ENCODE measurements around the gene AP2A1.

The AP2A1 gene

GRCh38 chr19:49792829-49793560 lies 26.2 kb downstream of the AP2A1 start:
- Histone ChIP-seq H3K9ac (ENCODE audit: insufficient read length) (no peak overlapping the region), H3K4me3 (no peak overlapping the region), H3K9me3 (ENCODE audit: low read depth, low read length) (no peaks in the 10 kb centered on the region), H3K27ac (no peak overlapping the region), H3K36me3 (ENCODE audit: insufficient read depth, low read length) (peaks cover 26% of the 10 kb centered on the region; the same call in 1 of the 2 replicates)
- TF ChIP-seq POLR2AphosphoS5 (IDR thresholded peaks at IDR 0.05; ENCODE audit: borderline replicate concordance, low read depth, low read length) (no peak), EZH2 (IDR thresholded peaks at IDR 0.05) (no peak)
- no peak for DNase-seq (ENCODE audit: low read depth, low spot score)

DNA sequence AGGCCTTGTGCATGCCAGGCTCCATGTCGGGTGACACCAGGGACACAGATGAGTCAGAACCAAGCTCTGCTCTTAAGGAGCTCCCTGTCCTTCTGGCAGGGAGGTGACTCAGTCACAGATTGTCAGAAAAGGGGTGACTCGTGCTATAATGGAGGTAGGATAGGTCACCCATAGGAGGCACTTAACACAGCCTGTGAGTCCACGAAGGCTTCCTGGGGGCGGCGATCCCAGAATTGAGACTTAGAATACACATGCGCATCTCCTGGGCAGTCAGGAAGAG lies 26.7 kb downstream of the AP2A1 start:
- Histone ChIP-seq H3K9me3 (ENCODE audit: low read depth, low read length) (no peaks in the 10 kb centered on the region), H3K9ac (ENCODE audit: insufficient read length) (no peak overlapping the region), H3K4me3 (no peak overlapping the region), H3K27ac (no peak overlapping the region), H3K36me3 (ENCODE audit: insufficient read depth, low read length) (peaks cover 27% of the 10 kb centered on the region; the same call in 1 of the 2 replicates)
- no peak for DNase-seq (ENCODE audit: low read depth, low spot score)
- no peak for TF ChIP-seq FOXP2 (optimal IDR thresholded peaks at IDR 0.05; ENCODE audit: control extremely low read depth, extremely low read length, insufficient read depth)
- TF ChIP-seq EZH2 (IDR thresholded peaks at IDR 0.05), result no peak

GRCh38 chr19:49795615-49796014 lies 28.8 kb downstream of the AP2A1 start:
- TF ChIP-seq FOXP2 (optimal IDR thresholded peaks at IDR 0.05; ENCODE audit: control extremely low read depth, extremely low read length, insufficient read depth) (no peak), EZH2 (IDR thresholded peaks at IDR 0.05) (no peak), POLR2AphosphoS5 (IDR thresholded peaks at IDR 0.05; ENCODE audit: borderline replicate concordance, low read depth, low read length) (no peak)
- Histone ChIP-seq H3K27ac (no peak overlapping the region), H3K36me3 (ENCODE audit: insufficient read depth, low read length) (peaks cover 37% of the 10 kb centered on the region; the same call in 1 of the 2 replicates), H3K4me3 (no peak overlapping the region), H3K9ac (ENCODE audit: insufficient read length) (no peak overlapping the region), H3K9me3 (ENCODE audit: low read depth, low read length) (no peaks in the 10 kb centered on the region)
- no peak for DNase-seq (ENCODE audit: low read depth, low spot score)

GRCh38 chr19:49798574-49798973 lies 31.8 kb downstream of the AP2A1 start:
- TF ChIP-seq FOXP2 (optimal IDR thresholded peaks at IDR 0.05; ENCODE audit: control extremely low read depth, extremely low read length, insufficient read depth) (no peak), EZH2 (IDR thresholded peaks at IDR 0.05) (no peak), POLR2AphosphoS5 (IDR thresholded peaks at IDR 0.05; ENCODE audit: borderline replicate concordance, low read depth, low read length) (no peak)
- Histone ChIP-seq H3K27ac (no peak overlapping the region), H3K36me3 (ENCODE audit: insufficient read depth, low read length) (peaks cover 38% of the 10 kb centered on the region; the same call in 1 of the 2 replicates), H3K9me3 (ENCODE audit: low read depth, low read length) (no peaks in the 10 kb centered on the region), H3K9ac (ENCODE audit: insufficient read length) (no peak overlapping the region), H3K4me3 (no peak overlapping the region)
- DNase-seq (ENCODE audit: low read depth, low spot score), result no peak

DNA sequence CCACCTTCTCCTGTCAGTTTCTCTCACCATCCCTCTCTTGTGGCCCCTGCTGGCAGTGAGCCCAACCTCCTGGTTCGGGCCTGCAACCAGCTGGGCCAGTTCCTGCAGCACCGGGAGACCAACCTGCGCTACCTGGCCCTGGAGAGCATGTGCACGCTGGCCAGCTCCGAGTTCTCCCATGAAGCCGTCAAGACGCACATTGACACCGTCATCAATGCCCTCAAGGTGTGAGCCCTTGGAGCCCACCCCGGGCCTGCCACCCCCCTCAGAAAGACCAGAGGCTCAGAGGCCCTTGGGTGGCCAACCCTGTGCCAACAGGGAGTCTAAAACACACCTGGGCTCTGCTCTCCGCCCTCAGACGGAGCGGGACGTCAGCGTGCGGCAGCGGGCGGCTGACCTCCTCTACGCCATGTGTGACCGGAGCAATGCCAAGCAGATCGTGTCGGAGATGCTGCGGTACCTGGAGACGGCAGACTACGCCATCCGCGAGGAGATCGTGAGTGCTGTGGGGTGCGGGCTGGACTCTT lies 32.5 kb downstream of the AP2A1 start:
- no peaks in the 10 kb centered on the region for H3K9me3 ChIP-seq (ENCODE audit: low read depth, low read length)
- DNase-seq (ENCODE audit: low read depth, low spot score), result no peak
- H3K9ac ChIP-seq (ENCODE audit: insufficient read length), result no peak overlapping the region
- H3K27ac ChIP-seq, result no peak overlapping the region
- TF ChIP-seq EZH2 (IDR thresholded peaks at IDR 0.05) (no peak), FOXP2 (optimal IDR thresholded peaks at IDR 0.05; ENCODE audit: control extremely low read depth, extremely low read length, insufficient read depth) (no peak), POLR2AphosphoS5 (IDR thresholded peaks at IDR 0.05; ENCODE audit: borderline replicate concordance, low read depth, low read length) (no peak)
- no peak overlapping the region for H3K4me3 ChIP-seq
- peaks cover 39% of the 10 kb centered on the region; the same call in 1 of the 2 replicates for H3K36me3 ChIP-seq (ENCODE audit: insufficient read depth, low read length)

DNA sequence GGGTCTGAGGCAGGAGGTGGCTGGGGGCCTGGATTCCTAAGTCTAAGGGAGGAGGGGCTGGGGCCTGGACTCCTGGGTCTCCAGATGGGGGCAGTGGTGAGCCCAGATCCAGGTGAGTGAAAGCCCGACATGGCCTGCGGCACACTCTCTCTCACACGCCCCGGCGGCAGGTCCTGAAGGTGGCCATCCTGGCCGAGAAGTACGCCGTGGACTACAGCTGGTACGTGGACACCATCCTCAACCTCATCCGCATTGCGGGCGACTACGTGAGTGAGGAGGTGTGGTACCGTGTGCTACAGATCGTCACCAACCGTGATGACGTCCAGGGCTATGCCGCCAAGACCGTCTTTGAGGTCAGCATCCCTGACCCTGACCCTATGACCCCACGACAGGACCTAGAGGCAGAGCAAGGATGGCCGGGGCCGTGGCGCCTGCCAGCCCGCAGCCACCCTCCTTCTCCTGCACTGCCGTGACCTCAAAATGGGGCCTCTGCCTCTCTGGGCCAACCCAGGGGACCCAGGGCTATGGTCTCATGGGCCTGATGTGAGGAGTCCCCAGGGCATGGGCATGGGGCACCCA lies 33.1 kb downstream of the AP2A1 start:
- no peak overlapping the region for H3K4me3 ChIP-seq
- no peaks in the 10 kb centered on the region for H3K9me3 ChIP-seq (ENCODE audit: low read depth, low read length)
- no peak overlapping the region for H3K9ac ChIP-seq (ENCODE audit: insufficient read length)
- peaks cover 43% of the 10 kb centered on the region; the same call in 1 of the 2 replicates for H3K36me3 ChIP-seq (ENCODE audit: insufficient read depth, low read length)
- TF ChIP-seq EZH2 (IDR thresholded peaks at IDR 0.05), result no peak
- no peak for TF ChIP-seq FOXP2 (optimal IDR thresholded peaks at IDR 0.05; ENCODE audit: control extremely low read depth, extremely low read length, insufficient read depth)
- no peak for TF ChIP-seq POLR2AphosphoS5 (IDR thresholded peaks at IDR 0.05; ENCODE audit: borderline replicate concordance, low read depth, low read length)
- DNase-seq (ENCODE audit: low read depth, low spot score), result no peak
- no peak overlapping the region for H3K27ac ChIP-seq

- peaks cover 45% of the 10 kb centered on the region; the same call in 1 of the 2 replicates for H3K36me3 ChIP-seq (ENCODE audit: insufficient read depth, low read length)
- H3K9ac ChIP-seq (ENCODE audit: insufficient read length), result no peak overlapping the region
- TF ChIP-seq POLR2AphosphoS5 (IDR thresholded peaks at IDR 0.05; ENCODE audit: borderline replicate concordance, low read depth, low read length) (no peak), EZH2 (IDR thresholded peaks at IDR 0.05) (no peak), FOXP2 (optimal IDR thresholded peaks at IDR 0.05; ENCODE audit: control extremely low read depth, extremely low read length, insufficient read depth) (no peak)
- no peak overlapping the region for H3K4me3 ChIP-seq
- no peaks in the 10 kb centered on the region for H3K9me3 ChIP-seq (ENCODE audit: low read depth, low read length)
- DNase-seq (ENCODE audit: low read depth, low spot score), result no peak
- no peak overlapping the region for H3K27ac ChIP-seq
These were observed 34.0 kb downstream of the AP2A1 start for GRCh38 chr19:49800771-49801170.

DNA sequence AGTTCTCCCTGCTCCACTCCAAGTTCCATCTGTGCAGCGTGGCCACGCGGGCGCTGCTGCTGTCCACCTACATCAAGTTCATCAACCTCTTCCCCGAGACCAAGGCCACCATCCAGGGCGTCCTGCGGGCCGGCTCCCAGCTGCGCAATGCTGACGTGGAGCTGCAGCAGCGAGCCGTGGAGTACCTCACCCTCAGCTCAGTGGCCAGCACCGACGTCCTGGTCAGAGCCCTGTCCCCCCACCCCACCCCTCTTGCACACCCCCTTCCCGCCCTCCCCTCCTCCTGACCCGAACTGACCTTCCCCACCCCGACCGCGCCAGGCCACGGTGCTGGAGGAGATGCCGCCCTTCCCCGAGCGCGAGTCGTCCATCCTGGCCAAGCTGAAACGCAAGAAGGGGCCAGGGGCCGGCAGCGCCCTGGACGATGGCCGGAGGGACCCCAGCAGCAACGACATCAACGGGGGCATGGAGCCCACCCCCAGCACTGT lies 34.6 kb downstream of the AP2A1 start:
- DNase-seq (ENCODE audit: low read depth, low spot score), result no peak
- H3K9ac ChIP-seq (ENCODE audit: insufficient read length), result no peak overlapping the region
- no peak overlapping the region for H3K27ac ChIP-seq
- H3K9me3 ChIP-seq (ENCODE audit: low read depth, low read length), result no peaks in the 10 kb centered on the region
- H3K4me3 ChIP-seq, result peak overlapping the region; percentile 68; the same call in 1 of the 2 replicates
- H3K36me3 ChIP-seq (ENCODE audit: insufficient read depth, low read length), result peaks cover 38% of the 10 kb centered on the region; the same call in 1 of the 2 replicates
- TF ChIP-seq FOXP2 (optimal IDR thresholded peaks at IDR 0.05; ENCODE audit: control extremely low read depth, extremely low read length, insufficient read depth), result no peak
- TF ChIP-seq EZH2 (IDR thresholded peaks at IDR 0.05), result no peak
- no peak for TF ChIP-seq POLR2AphosphoS5 (IDR thresholded peaks at IDR 0.05; ENCODE audit: borderline replicate concordance, low read depth, low read length)
